ENCODE results near the gene UBL7.

Gene UBL7

DNA sequence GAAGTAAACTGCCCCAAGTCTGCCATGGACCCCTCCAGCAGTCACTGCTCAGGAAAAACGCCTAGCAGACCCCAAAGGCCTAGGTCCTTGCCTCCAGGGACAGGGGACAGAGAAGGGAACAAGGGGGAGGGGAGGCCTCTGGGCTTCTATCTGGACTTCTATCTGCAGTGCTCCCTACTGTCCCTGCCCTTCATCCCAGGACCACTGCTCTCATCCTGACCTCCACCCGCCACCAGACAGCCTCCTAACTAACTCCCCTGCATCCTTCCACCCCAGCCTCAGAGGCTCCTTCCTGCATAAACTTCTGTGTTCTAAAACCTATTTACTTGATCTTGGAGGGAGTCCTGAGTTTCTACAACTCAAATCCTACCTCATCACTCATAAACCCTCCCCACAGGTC, 52.6 kb downstream of the UBL7 start:
- no peak for DNase-seq (ENCODE audit: low read depth, low spot score)

DNA sequence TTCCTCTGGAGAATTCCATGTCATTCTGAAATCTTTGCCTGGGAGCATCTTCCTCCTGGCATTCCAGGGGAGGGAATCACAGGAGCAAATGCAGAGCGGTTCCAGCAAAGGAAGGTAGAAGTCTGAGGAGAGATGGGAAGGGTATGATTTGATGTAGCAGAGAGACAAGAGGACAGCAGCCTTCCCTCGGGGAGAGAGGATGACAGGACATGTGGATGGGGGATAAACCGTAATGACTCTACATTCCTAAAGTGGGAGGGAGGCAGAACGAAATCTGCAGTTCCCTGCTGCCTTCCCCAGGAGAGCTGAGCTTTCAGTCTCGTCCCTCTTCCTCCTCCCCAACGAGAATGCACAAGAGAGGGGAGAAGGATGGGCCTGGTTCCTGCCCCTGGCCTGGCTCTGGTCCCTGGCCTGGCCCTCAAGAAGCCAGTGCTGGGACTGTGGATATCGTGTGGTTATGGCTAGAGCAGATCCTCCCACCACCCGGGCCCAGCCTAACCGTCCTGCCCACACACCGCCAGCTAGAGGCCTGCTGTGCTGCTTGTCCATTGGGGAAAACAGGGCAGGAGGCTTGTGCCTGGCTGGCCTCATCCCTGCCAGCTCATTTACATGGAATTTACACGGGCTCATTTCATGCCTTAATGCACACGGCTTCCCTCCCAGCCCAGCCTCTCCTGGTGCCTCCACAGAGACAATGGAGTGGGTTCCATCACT, 53.8 kb downstream of the UBL7 start:
- DNase-seq (ENCODE audit: low read depth, low spot score), result no peak

DNA sequence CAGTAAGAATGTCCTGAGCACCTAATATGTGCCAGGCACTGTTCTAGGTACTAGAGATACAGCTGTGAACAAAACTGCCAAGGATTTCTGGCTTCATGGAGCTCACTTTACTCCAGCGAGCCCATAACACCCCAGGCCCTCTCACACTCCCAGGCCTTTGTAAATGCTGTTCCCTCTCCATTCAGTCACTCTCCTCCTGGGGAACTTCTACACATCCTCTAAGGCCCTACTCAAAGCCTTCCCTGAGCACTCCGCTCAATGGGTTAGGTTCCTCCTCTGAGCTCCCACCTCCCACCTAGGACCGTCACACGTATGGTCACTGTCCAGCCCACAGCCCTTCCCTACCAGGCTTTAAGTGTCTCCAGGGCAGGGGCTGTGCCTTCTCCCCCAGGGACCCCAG, 54.4 kb downstream of the UBL7 start:
- no peak for DNase-seq (ENCODE audit: low read depth, low spot score)

DNA sequence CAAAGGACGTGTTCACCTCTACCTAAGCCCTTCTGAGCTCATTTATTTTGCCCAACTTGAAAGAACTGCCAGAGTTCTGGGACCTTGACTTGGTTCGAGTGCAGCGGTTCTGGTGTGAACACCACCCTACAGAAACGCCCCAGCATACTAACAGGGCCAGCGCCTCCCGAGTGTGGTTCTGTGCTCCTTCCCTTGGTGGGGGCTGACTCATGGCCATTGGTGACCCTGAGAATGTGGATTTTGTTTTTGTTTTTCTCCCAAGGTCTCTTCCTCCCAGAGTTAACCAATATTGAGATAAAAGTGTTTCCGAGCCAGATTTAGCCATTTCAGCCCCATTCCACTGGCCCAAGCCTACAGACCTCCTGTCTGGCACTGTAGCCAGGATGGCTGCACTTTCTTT, 55.1 kb downstream of the UBL7 start:
- no peak for DNase-seq (ENCODE audit: low read depth, low spot score)

DNA sequence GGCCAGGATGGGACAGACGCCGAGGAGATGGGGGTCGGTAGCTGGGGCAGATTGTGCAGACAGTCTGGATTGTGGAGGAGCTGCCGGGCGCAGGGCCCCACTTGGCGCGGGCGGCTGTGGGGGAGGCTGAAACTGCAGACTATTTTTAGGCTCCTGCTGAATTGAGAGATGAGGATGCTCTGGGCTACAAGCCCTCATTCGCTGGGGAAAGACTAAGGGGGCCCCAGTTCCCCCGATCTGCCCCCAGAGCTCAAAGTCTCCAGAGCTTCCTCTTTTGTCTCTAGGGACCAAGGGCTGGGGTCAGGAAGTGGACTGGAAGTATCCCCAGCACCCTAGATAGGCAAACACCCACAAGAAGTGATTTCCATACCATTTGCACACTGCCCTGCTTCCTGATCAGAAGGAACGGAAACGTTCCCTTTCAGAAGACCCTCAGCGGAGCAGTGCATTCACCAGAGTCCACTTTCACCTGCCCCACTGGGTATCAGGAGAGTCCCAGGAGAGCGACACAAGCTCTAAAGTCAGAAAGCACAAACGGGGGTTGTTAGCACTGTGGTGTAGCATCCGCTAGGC, 56.9 kb downstream of the UBL7 start:
- no peak for DNase-seq (ENCODE audit: low read depth, low spot score)

DNA sequence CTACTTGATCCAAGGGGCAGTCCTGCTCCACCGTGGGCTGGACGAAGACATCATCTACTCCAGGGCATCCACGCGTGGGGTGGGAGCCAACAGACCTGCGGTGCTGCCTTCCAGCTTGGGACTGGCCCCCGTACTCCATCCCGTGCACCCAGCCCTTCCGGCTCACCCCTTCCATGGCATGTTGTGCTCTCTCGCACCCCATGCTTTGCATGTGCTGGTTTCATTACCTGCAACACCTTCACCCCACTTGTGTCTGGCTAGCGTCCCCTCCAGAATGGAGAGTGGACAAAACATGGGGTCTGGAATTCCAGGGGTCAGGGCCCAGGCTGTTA, 57.4 kb downstream of the UBL7 start:
- no peak for DNase-seq (ENCODE audit: low read depth, low spot score)

DNA sequence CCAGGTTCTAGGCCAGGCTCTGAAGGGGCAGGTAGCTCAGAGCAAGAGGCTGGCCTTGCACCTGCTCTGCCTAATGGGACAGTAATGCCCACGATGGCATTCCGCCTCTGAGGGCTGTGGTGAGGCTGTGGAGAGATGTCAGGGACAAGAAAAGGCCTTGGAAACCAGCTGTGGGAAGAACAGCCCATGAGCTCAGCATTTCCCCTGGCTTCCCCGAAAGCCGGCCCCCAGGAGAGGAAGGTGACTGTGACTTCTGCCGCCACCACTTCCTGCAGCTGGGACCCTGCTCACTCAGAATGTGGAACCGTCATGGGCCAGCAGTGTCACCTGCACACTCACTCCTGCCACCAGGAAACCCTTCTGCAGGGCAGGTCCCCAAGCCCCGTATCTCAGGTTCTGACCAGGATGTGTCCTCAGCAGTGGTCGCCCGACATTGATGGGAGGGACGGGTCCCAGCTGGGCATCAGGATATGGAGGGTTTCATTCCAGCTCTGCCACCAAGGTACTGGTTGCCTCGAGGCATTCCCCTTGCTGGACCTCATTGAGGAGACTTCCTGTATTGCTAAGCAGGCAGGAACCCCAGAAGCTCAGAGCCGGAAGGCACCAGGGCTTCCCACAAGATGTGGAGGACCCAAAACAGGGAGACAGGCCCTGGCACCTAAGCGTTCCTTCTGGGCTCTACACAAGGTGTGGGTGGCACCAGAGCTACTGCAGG, 57.9 kb downstream of the UBL7 start:
- no peak for DNase-seq (ENCODE audit: low read depth, low spot score)

DNA sequence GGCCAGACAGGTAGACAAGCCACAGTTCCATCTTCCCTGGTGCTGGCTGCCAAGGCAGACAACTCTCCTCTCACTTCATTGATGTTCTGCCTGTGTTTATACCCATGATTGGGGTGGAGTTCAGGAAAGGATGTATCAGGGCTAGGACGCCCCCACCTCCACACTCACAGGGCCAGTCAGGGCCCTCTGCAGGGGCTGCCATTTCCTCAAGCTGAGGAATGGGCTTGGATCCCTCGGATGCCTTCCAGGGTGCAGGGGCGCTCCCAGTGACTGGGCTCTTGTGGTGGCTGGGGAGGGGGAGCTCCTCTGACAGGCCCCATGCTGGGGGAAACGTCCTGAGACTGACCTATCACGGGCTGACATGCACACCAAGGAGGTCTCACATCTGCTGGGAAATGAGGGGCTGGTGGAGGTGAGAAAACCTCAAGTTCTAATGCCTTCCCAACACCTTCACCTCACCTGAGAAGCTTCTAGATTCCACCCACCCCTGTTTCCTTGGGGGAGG, 58.6 kb downstream of the UBL7 start:
- no peak for DNase-seq (ENCODE audit: low read depth, low spot score)

DNA sequence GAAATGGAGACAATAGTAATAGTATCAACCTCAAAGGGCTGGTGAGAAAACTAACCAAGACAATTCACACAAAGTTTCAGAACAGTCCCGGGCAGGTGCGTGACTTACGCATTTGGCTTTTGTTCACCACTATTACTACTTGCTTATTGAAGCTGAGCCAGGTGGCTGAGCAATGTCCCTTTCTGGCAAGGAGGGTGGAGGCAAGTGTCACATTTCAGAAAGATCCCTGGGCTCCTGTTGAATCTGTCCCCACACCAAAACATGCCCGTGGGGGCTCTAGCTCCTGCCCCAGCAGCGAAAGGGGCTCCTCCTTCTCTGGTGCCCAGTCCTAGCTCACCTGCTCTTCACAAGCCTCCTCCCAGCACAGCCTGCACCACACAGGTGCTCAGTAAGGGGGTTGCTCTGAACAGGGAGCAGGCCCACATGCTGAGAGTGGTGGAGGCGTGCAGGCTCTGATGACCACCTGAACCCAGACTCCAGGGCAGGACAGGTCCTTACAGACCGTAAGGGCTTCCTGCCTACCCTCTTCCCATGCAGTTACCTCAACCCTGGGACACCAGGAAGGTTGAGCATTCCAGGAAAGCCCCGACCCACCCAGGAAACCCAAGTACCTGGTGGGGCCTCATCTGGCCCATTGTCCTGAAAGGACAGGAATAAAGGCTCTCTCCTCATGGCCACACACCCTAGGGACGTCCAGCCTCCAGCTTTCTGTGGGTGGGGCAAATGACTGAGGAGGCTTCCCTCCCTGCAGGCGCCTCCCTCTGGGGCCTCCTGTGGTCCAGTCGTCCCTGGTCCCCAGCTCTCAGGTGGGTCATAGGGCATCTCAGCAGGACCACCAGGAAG, 59.8 kb downstream of the UBL7 start:
- DNase-seq (ENCODE audit: low read depth, low spot score), result no peak

DNA sequence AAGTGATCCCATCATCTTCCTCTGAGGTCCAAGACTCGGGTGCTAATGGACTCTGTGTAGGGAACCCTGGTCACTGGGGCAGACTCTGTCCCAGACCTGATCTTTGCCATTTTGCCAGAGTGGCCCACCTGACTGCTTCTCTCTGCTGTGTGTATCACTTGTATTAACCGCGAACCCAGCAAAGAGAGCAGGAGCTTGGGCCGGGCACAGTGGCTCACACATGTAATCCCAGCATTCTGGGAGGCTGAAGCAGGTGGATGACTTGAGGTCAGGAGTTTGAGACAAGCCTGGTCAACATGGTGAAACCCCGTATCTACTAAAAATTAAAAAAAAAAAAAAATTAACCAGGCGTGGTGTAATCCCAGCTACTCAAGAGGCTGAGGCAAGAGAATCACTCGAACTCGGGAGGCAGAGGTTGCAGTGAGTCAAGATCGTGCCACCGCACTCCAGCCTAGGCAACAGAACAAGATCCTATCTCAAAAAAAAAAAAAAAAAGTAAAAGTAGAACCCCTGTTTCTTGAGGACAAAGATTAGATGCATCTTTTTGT, 60.6 kb downstream of the UBL7 start:
- no peak for DNase-seq (ENCODE audit: low read depth, low spot score)

DNA sequence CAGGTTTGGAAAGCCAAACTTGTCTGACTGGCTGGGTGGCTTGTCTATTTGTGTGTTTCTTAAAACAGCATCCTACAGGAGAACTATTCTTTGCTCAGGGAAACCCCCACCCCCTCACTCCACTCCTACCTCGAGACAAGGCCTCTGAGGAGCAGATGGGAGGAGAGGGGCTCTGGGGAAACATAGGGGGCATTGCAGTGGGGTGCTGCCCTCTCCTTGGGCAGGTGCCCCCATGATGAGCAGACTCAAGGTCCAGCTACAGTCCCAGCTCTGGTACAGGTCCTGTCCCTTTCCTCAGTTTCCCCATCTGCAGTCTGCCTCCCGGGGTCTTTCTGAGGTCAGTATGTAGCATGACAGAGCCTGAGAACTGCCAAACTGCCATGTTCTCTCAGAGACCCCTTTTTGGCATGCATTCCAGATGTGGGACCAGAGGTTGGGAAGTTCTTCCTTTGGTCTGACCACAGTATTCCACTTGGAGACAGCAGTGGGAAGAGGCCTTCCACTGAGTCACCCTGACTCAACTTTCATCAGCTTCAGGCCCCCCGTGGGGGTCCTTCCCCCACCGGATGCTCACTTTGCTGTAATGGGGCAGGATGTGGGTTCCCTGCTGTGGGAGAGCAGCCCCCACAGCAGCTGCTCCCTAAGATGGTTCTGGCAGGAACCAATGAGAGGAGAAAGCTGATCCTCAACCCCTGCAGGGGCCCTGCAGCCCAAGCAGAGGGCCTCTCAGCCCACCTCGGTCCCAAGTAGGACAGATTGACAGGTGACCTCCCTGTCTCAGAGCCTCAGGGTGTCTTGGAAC, 61.2 kb downstream of the UBL7 start:
- DNase-seq (ENCODE audit: low read depth, low spot score), result no peak

DNA sequence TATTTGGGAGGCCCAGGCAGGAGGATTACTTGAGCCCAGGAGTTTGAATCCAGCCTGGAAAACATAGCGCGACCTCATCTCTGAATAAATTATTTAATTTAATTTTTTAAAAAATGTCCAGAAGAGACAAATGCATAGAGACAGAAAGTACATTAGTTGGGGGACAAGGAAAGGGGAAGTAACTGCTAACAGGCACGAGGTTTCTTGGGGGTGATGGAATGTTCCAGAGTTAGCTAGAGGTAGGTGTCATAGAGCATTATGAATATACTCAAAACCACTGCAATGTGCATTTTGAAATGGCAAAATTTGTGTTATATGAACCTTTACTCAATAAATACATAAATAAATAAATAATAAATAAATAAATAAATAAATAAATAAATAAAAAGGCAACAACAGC, 61.9 kb downstream of the UBL7 start:
- no peak for DNase-seq (ENCODE audit: low read depth, low spot score)

DNA sequence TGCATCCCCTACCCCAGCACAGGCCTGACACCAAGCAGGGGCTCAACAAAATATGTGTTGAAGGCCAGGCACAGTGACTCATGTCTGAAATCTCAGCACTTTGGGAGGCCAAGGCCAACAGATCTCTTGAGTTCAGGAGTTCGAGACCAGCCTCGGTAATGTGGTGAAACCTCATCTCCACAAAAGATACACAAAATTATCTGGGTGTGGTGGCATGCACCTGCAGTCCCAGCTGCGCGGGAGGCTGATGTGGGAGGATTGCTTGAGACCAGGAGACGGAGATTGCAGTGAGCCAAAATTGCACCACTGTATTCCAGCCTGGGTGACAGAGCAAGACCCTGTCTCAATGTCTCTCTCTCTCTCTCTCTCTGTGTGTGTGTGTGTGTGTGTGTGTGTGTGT, 62.8 kb downstream of the UBL7 start:
- DNase-seq (ENCODE audit: low read depth, low spot score), result no peak

DNA sequence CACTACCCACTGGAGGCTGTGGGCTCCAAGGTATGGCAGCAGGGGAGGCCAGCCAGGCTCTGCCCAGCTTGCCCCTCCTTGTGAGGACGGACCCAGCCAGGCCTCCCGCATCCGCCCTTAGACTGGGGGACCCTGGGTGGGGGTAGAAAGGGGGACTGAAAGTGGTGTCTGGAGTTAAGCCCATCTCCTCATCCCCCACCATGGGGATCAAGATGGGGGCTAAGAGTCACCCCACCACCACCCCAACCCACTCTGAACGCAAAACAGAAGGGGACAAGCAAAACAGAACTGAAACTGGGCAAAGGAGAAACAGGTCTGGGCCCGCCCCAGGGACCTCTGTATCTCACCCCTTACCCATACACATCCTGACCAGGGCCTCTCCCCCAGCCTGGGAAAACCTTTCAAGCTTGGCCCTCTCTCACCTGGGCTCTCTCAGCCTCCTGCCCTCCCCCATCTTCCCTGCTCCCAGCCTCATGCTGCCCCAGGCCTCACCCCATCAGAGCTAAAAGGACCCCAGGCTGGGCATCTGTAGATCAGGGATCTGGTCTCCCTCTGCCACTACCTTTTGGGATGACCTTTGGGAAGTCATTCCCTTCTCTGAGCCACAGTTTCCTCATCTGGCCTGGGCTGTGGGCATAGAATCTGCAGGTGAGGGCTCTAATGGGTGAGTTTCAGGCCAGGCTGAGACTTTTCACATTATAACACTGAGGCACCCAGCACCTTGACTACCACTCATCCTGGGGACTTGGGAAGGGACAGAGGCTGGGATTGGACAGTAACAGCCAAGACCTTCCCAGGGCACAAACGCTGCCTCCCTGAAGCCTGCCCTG, 63.5 kb downstream of the UBL7 start:
- DNase-seq (ENCODE audit: low read depth, low spot score), result no peak

DNA sequence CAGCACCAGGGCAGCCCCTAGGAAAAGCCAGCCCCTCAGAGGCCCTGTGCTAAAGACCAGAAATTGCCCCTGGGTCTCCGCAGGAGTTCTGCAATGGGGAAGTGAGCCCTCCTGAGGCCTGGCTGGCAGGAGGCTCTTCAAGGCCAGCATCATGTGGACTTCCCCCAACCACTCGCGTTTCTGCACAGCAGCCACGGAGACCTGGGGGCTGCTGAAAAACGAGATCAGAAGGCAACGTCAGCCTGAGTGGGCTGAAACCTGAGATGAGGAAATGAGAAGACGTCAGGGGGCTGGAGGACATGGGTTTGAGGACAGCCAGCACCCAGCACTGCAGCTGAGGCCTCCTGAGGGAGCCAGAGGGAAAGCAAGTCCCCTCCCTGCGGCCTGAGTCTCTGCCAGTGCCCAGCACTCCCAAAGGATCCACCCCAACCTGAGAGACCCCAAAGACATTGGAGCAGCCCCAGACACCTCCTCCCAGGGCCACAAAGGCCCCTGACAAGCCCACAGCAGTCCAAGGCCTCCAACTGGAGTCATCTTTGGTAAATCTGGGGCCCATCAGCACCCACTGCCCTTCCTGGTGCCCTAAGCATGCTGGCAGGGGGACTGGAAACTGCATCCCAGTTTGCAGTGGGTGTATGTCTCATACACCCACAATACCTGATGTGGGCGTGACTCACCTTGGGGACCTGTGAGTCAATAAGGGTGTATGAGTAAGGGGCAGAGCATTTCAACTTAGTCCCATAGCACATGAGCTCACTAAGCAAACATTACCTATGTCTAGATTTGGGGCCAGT, 64.3 kb downstream of the UBL7 start:
- no peak for DNase-seq (ENCODE audit: low read depth, low spot score)

DNA sequence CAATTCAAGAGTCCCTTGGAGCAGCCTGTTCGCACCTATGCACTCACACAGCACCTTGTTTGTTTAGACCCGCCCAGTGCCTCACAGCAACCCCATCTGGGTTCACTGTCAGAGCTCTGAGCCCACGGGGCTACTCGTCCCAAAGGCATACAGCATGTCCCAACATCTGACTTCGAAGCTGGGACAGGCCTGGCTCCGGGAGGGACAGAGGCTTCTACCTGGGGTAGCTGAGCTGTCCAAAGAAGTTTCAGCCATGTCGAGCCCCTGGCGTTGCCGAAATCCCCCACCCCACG, 64.9 kb downstream of the UBL7 start:
- no peak for DNase-seq (ENCODE audit: low read depth, low spot score)
